OCI-LY3 (cell line): ENCODE data around the gene DIPK1B.

Experiments
- H2AFZ ChIP-seq: fragments of 200-600, 300-600 bp; shearing (Covaris generic); 2 replicates; pipeline ENCODE4 v1.6.0; 2014; ENCODE audit warnings: antibody characterized with exemption, low read depth, low read length
- H3K27ac ChIP-seq: fragments of 200-600, 300-600 bp; sonication (generic); 2 replicates; pipeline ENCODE4 v1.5.1; 2014; ENCODE audit warnings: mild to moderate bottlenecking, low read length, moderate library complexity, mixed read lengths
- H3K27me3 ChIP-seq: fragments of 200-600, 300-600 bp; sonication (generic); 2 replicates; pipeline ENCODE4 v1.6.1; 2014; ENCODE audit warnings: low read depth, low read length, mixed read lengths
- H3K36me3 ChIP-seq: fragments of 200-600, 300-600 bp; sonication (generic); replicated peaks from 2 replicates; pipeline ENCODE3; 2014; ENCODE audit warnings: low read depth, low read length, mixed read lengths
- H3K4me1 ChIP-seq: fragments of 300-600, 200-600 bp; sonication (generic); 2 replicates; pipeline ENCODE4 v1.6.1; 2014; ENCODE audit warnings: low read length, mixed read lengths
- H3K4me2 ChIP-seq: fragments of 200-600, 300-600 bp; sonication (generic); 2 replicates; pipeline ENCODE4 v1.6.1; 2014; ENCODE audit warnings: low read length, mixed read lengths
- H3K4me3 ChIP-seq: fragments of 300-600, 200-600 bp; sonication (generic); 2 replicates; pipeline ENCODE4 v1.5.1; 2014; ENCODE audit warnings: antibody characterized with exemption, mild to moderate bottlenecking, low read length, moderate library complexity
- H3K79me2 ChIP-seq: fragments of 300-600, 200-600 bp; shearing (Covaris generic); 2 replicates; pipeline ENCODE4 v1.6.1; 2014; ENCODE audit warnings: mild to moderate bottlenecking, low read length, mixed read lengths
- H3K9ac ChIP-seq: fragments of 300-600, 200-600 bp; shearing (Covaris generic); 2 replicates; pipeline ENCODE4 v1.6.0; 2014; ENCODE audit warnings: mild to moderate bottlenecking, low read length, moderate library complexity
- H3K9me3 ChIP-seq: fragments of 200-600, 300-600 bp; shearing (Covaris generic); 2 replicates; pipeline ENCODE4 v1.6.1; 2014; ENCODE audit warnings: low read length, mixed read lengths; ENCODE audit not compliant: insufficient read depth
- H4K20me1 ChIP-seq: fragments of 200-600, 300-600 bp; sonication (generic); 2 replicates; pipeline ENCODE4 v1.6.1; 2016; ENCODE audit warnings: low read length, mixed read lengths; ENCODE audit not compliant: insufficient read depth
- EZH2phosphoT487 ChIP-seq: fragments of 200-600 bp; shearing (Covaris generic); IDR thresholded peaks from 2 replicates; pipeline ENCODE4 v1.6.1; 2018; ENCODE audit warnings: antibody characterized with exemption, mixed run types, low read depth
- TF ChIP-seq, protein P1 (sequence below): fragments of 200-600, 300-600 bp; sonication (generic); IDR thresholded peaks from 2 replicates; pipeline ENCODE4 v1.5.1; 2014; ENCODE audit warnings: antibody characterized with exemption, low read length, low read depth

Gene DIPK1B

GRCh38 chr9:136691316-136692184 is 20.8 kb upstream of the DIPK1B start:
- no peak overlapping the region for H3K4me2 ChIP-seq
- peaks cover 13% of the 10 kb centered on the region; the same call in 1 of the 2 replicates for H3K27me3 ChIP-seq
- peaks cover 40% of the 10 kb centered on the region for H3K4me1 ChIP-seq
- H4K20me1 ChIP-seq = no peaks in the 10 kb centered on the region
- no peaks in the 10 kb centered on the region for H3K9me3 ChIP-seq
- no peak overlapping the region for H3K9ac ChIP-seq
- TF ChIP-seq, protein P1, sequence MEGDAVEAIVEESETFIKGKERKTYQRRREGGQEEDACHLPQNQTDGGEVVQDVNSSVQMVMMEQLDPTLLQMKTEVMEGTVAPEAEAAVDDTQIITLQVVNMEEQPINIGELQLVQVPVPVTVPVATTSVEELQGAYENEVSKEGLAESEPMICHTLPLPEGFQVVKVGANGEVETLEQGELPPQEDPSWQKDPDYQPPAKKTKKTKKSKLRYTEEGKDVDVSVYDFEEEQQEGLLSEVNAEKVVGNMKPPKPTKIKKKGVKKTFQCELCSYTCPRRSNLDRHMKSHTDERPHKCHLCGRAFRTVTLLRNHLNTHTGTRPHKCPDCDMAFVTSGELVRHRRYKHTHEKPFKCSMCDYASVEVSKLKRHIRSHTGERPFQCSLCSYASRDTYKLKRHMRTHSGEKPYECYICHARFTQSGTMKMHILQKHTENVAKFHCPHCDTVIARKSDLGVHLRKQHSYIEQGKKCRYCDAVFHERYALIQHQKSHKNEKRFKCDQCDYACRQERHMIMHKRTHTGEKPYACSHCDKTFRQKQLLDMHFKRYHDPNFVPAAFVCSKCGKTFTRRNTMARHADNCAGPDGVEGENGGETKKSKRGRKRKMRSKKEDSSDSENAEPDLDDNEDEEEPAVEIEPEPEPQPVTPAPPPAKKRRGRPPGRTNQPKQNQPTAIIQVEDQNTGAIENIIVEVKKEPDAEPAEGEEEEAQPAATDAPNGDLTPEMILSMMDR = no peak
- TF ChIP-seq EZH2phosphoT487 = no peak
- no peak overlapping the region for H3K4me3 ChIP-seq
- no peaks in the 10 kb centered on the region for H3K79me2 ChIP-seq
- H3K27ac ChIP-seq = no peak overlapping the region
- no peak overlapping the region for H2AFZ ChIP-seq
- no peaks in the 10 kb centered on the region for H3K36me3 ChIP-seq

DNA sequence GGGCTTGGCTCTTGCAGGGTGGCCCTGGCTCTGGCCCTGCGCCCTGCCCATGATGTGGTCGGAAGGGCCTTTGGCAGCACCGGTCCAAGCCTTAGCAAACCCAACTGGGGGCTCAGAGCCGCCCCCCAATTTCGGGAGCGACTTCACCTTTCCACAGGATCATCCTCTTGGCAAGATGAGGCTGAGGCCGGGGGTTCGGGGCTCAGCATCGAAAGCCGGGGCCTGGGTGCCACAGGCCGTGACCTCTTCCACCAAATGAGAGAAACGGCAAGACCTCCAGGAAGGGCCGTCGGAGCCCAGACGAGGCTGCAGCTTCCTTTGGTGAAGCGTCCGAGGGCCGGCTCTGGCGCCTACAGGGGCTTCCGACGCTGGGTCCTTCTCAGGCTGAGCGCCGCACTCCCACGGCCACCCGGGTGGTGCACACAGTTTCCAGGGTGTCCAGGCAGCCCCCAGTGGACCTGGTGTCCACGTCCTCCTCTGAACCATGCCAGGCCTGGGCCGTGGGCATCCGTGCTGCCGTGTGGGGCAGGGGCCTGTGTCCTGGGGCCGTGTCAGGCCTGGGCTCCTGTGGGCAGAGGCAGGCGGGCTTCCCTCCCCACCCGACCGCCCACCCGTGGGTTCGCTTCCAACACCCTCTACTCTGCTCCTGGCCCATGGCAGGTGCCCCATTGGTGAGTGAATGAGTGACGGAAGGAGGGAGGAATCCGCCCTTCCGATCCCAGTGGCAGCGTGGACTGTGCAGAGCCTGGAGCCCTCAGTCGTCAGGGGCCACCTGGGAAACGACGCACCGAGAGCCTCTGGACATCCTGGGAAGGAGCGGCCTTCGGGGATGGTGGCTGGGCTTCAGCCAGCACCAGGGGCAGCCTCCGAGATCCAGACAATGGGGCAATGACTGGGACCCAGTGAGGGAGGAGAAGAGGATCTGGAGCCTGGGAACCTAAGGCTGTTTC is 19.9 kb upstream of the DIPK1B start:
- Histone ChIP-seq H3K4me1 (peaks cover 46% of the 10 kb centered on the region), H3K4me2 (no peak overlapping the region), H3K9me3 (no peaks in the 10 kb centered on the region), H3K27ac (no peak overlapping the region), H3K36me3 (no peaks in the 10 kb centered on the region), H2AFZ (no peak overlapping the region), H3K79me2 (no peaks in the 10 kb centered on the region), H4K20me1 (no peaks in the 10 kb centered on the region), H3K9ac (no peak overlapping the region), H3K27me3 (peaks cover 18% of the 10 kb centered on the region; the same call in 1 of the 2 replicates), H3K4me3 (no peak overlapping the region)
- TF ChIP-seq EZH2phosphoT487 = no peak
- TF ChIP-seq, protein P1 = no peak

DNA sequence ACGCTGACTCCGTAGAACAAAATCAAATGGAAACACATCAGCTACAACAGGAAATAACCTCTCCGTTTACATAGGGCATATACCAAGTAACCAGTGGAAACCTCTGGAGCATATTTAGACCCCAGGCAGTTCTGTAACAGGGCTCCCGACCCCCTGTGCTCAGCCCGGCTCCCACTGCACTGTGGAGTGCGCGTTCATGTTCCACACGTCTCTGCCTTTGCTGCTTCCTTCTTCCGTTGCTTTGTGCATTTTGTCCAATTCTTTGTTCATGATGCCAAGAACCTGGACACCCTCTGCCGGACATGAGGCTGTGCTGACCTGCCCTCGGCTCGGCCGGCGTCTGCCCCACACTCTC is 19.3 kb upstream of the DIPK1B start:
- Histone ChIP-seq H2AFZ (no peak overlapping the region), H3K4me1 (peaks cover 47% of the 10 kb centered on the region), H3K9ac (no peak overlapping the region), H3K27ac (no peak overlapping the region), H3K79me2 (no peaks in the 10 kb centered on the region), H3K27me3 (peaks cover 24% of the 10 kb centered on the region; the same call in 1 of the 2 replicates), H4K20me1 (no peaks in the 10 kb centered on the region), H3K36me3 (no peaks in the 10 kb centered on the region), H3K4me2 (no peak overlapping the region), H3K4me3 (no peak overlapping the region), H3K9me3 (no peaks in the 10 kb centered on the region)
- TF ChIP-seq, protein P1 = no peak
- TF ChIP-seq EZH2phosphoT487 = no peak
